Astrocyte (in vitro differentiated cells and primary cell): Measurements from ENCODE around the gene KLHL18. TPM values are rescaled to one million over a fixed set of nuclear protein-coding genes. Genes with fewer than 3 reads are reported as not detected.

Experiments
- DNase-seq: peaks from one replicate; pipeline ENCODE4 v3.0.0-alpha.2; 2010; ENCODE audit warnings: low read depth
- FAIRE-seq: peaks from 2 replicates; lab custom pipeline; 2011; peaks lifted over from hg19 to GRCh38; lab: Jason Lieb, UNC
- H2AFZ ChIP-seq: 2 replicates; pipeline ENCODE4 v1.6.0; 2012; ENCODE audit warnings: low read depth, low read length, inconsistent platforms
- H3K27ac ChIP-seq: 2 replicates; pipeline ENCODE4 v1.5.1; 2011; ENCODE audit warnings: low read depth, low read length, inconsistent platforms
- H3K27me3 ChIP-seq: 2 replicates; pipeline ENCODE4 v1.6.0; 2011; ENCODE audit warnings: low read length, inconsistent platforms; ENCODE audit not compliant: insufficient read depth
- H3K36me3 ChIP-seq: 2 replicates; pipeline ENCODE4 v1.5.1; 2011; ENCODE audit warnings: low read length, inconsistent platforms; ENCODE audit not compliant: insufficient read depth
- H3K4me1 ChIP-seq: 2 replicates; pipeline ENCODE4 v1.5.1; 2011; ENCODE audit warnings: low read length, inconsistent platforms; ENCODE audit not compliant: insufficient read depth
- H3K4me2 ChIP-seq: 2 replicates; pipeline ENCODE4 v1.6.0; 2012; ENCODE audit warnings: low read length, inconsistent platforms
- H3K4me3 ChIP-seq: 2 replicates; pipeline ENCODE4 v1.5.1; 2011; ENCODE audit warnings: low read depth, mild to moderate bottlenecking, low read length, inconsistent platforms; ENCODE audit not compliant: insufficient read depth
- H3K79me2 ChIP-seq: 2 replicates; pipeline ENCODE4 v1.6.0; 2012; ENCODE audit warnings: mild to moderate bottlenecking, low read length, inconsistent platforms; ENCODE audit not compliant: insufficient read depth
- H3K9ac ChIP-seq: 2 replicates; pipeline ENCODE4 v1.6.0; 2012; ENCODE audit warnings: mild to moderate bottlenecking, low read length, inconsistent platforms
- H3K9me3 ChIP-seq: 2 replicates; pipeline ENCODE4 v1.5.1; 2012; ENCODE audit warnings: low read depth, mild to moderate bottlenecking, low read length, inconsistent platforms; ENCODE audit not compliant: insufficient read depth
- H4K20me1 ChIP-seq: 2 replicates; pipeline ENCODE4 v1.6.0; 2012; ENCODE audit warnings: low read length, inconsistent platforms; ENCODE audit not compliant: insufficient read depth
- H3K27ac Mint-ChIP-seq: one replicate; pipeline ENCODE4 v1.8.0; 2021; ENCODE audit warnings: mild to moderate bottlenecking, mixed read lengths; ENCODE audit not compliant: unreplicated experiment
- H3K27me3 Mint-ChIP-seq: one replicate; pipeline ENCODE4 v1.8.0; 2021; ENCODE audit warnings: low read depth, mixed read lengths; ENCODE audit not compliant: unreplicated experiment
- H3K36me3 Mint-ChIP-seq: one replicate; pipeline ENCODE4 v1.8.0; 2021; ENCODE audit warnings: low read depth, mixed read lengths; ENCODE audit not compliant: unreplicated experiment
- H3K4me1 Mint-ChIP-seq: one replicate; pipeline ENCODE4 v1.8.0; 2021; ENCODE audit warnings: low read depth, mixed read lengths; ENCODE audit not compliant: unreplicated experiment
- H3K4me3 Mint-ChIP-seq: one replicate; pipeline ENCODE4 v1.8.0; 2021; ENCODE audit warnings: mild to moderate bottlenecking, moderate library complexity, mixed read lengths; ENCODE audit not compliant: unreplicated experiment
- H3K9me3 Mint-ChIP-seq: one replicate; pipeline ENCODE4 v1.8.0; 2021; ENCODE audit warnings: mild to moderate bottlenecking, mixed read lengths; ENCODE audit not compliant: unreplicated experiment
- CTCF ChIP-seq: IDR thresholded peaks from 2 replicates; pipeline ENCODE4 v1.5.1; 2011; ENCODE audit warnings: low read depth, mild to moderate bottlenecking, inconsistent platforms, low read length, moderate library complexity; ENCODE audit not compliant: insufficient read depth
- EZH2 ChIP-seq: IDR thresholded peaks from 2 replicates; pipeline ENCODE4 v1.6.1; 2012; ENCODE audit warnings: mild to moderate bottlenecking, low read length, inconsistent platforms; ENCODE audit not compliant: insufficient read depth
- total RNA-seq: library from RNA; stranded (reverse); gene quantifications from 2 replicates; pipeline ENCODE4 v1.2.1, GENCODE V29; 2021

The KLHL18 gene
- total RNA-seq, 1 donor from 2014 or later = 53.2 TPM

GRCh38 chr3:47295976-47296375 lies 13.2 kb downstream of the KLHL18 start:
- Histone ChIP-seq H3K9me3 (no peaks in the 10 kb centered on the region), H3K9ac (no peak overlapping the region), H3K27ac (no peak overlapping the region), H2AFZ (no peak overlapping the region), H3K4me1 (no peaks in the 10 kb centered on the region), H4K20me1 (peaks cover 71% of the 10 kb centered on the region), H3K4me2 (no peak overlapping the region), H3K36me3 (no peaks in the 10 kb centered on the region), H3K79me2 (peaks cover 79% of the 10 kb centered on the region), H3K27me3 (no peaks in the 10 kb centered on the region), H3K4me3 (no peak overlapping the region)
- FAIRE-seq (no peak), DNase-seq (no peak)
- Mint-ChIP-seq H3K4me3 (no peak overlapping the region), H3K36me3 (peaks cover 11% of the 10 kb centered on the region), H3K4me1 (peaks cover 11% of the 10 kb centered on the region), H3K9me3 (no peaks in the 10 kb centered on the region), H3K27ac (no peak overlapping the region), H3K27me3 (no peaks in the 10 kb centered on the region)
- TF ChIP-seq CTCF (no peak), EZH2 (no peak)

- Mint-ChIP-seq H3K4me3 (no peak overlapping the region), H3K4me1 (peaks cover 11% of the 10 kb centered on the region), H3K27ac (no peak overlapping the region), H3K9me3 (no peaks in the 10 kb centered on the region), H3K36me3 (peaks cover 14% of the 10 kb centered on the region), H3K27me3 (no peaks in the 10 kb centered on the region)
- no peak overlapping the region for H3K4me3 ChIP-seq
- no peak overlapping the region for H3K4me2 ChIP-seq
- H3K36me3 ChIP-seq = no peaks in the 10 kb centered on the region
- peaks cover 71% of the 10 kb centered on the region for H4K20me1 ChIP-seq
- peaks cover 77% of the 10 kb centered on the region for H3K79me2 ChIP-seq
- TF ChIP-seq CTCF (no peak), EZH2 (no peak)
- DNase-seq (no peak), FAIRE-seq (no peak)
- no peaks in the 10 kb centered on the region for H3K4me1 ChIP-seq
- no peak overlapping the region for H3K9ac ChIP-seq
- H3K27ac ChIP-seq = no peak overlapping the region
- H3K9me3 ChIP-seq = no peaks in the 10 kb centered on the region
- no peak overlapping the region for H2AFZ ChIP-seq
- no peaks in the 10 kb centered on the region for H3K27me3 ChIP-seq
Measured at GRCh38 chr3:47296562-47297302, 14.0 kb downstream of the KLHL18 start.

GRCh38 chr3:47298439-47298838 lies 15.7 kb downstream of the KLHL18 start:
- Mint-ChIP-seq H3K27me3 (no peaks in the 10 kb centered on the region), H3K36me3 (peaks cover 27% of the 10 kb centered on the region), H3K4me1 (peaks cover 11% of the 10 kb centered on the region), H3K27ac (no peak overlapping the region), H3K4me3 (no peak overlapping the region), H3K9me3 (no peaks in the 10 kb centered on the region)
- peaks cover 70% of the 10 kb centered on the region for H3K79me2 ChIP-seq
- no peak overlapping the region for H3K27ac ChIP-seq
- H3K4me3 ChIP-seq = no peak overlapping the region
- peaks cover 69% of the 10 kb centered on the region for H4K20me1 ChIP-seq
- TF ChIP-seq CTCF (no peak), EZH2 (no peak)
- H3K4me1 ChIP-seq = no peaks in the 10 kb centered on the region
- H2AFZ ChIP-seq = no peak overlapping the region
- no peak for DNase-seq
- H3K4me2 ChIP-seq = no peak overlapping the region
- FAIRE-seq = no peak
- H3K36me3 ChIP-seq = peaks cover 4% of the 10 kb centered on the region
- no peaks in the 10 kb centered on the region for H3K27me3 ChIP-seq
- H3K9ac ChIP-seq = no peak overlapping the region
- no peaks in the 10 kb centered on the region for H3K9me3 ChIP-seq
